Peyer's patch (tissue), 4 donors: Measurements from ENCODE around the gene DAPP1. TPM values are rescaled to one million over a fixed set of nuclear protein-coding genes. Genes with fewer than 3 reads are reported as not detected.

Source experiments
- DNase-seq, 3 donors: peaks; one replicate each; pipeline ENCODE4 v3.0.0-alpha.2; 2017 to 2019
- H3K27ac ChIP-seq, 4 donors: fragments of 200-600 bp; sonication (generic); one replicate each; pipeline ENCODE4 v1.5.1; 2016 to 2019
- H3K27me3 ChIP-seq, 2 donors: fragments of 200-600 bp; sonication (generic); one replicate each; pipeline ENCODE4 v1.5.1; 2019
- H3K36me3 ChIP-seq, 3 donors: fragments of 200-600 bp; sonication (generic); one replicate each; pipeline ENCODE4 v1.5.1; 2016 to 2019
- H3K4me1 ChIP-seq, 4 donors: fragments of 200-600 bp; sonication (generic); one replicate each; pipeline ENCODE4 v1.5.1; 2016 to 2019
- H3K4me3 ChIP-seq, 4 donors: fragments of 200-600 bp; sonication (generic); 1 replicate in 3 of 4; 2 replicates in 1 of 4; pipeline ENCODE4 v1.5.1; 2016 to 2019; ENCODE audit warnings: mild to moderate bottlenecking in 1 of 4
- H3K9me3 ChIP-seq, 4 donors: fragments of 200-600 bp; sonication (generic); one replicate each; pipeline ENCODE4 v1.5.1; 2016 to 2019; ENCODE audit warnings: mild to moderate bottlenecking in 1 of 4
- POLR2A ChIP-seq, 2 donors: fragments of 450-650 bp; IDR thresholded peaks; one replicate each; pipeline ENCODE4 v1.5.1; 2017; ENCODE audit warnings: antibody characterized with exemption in 2 of 2, mild to moderate bottlenecking in 2 of 2, moderate library complexity in 2 of 2
- total RNA-seq, 4 donors: library from RNA; depleted of rRNA; stranded (reverse); fragments of >200 nt; gene quantifications; one replicate each; pipeline ENCODE4 v1.1.0, GENCODE V29; 2016
- TF ChIP-seq, protein P1 (sequence below), 6 experiments: fragments of 450-650 bp in 4 of 6; fragments of 200-600 bp in 2 of 6; sonication (generic) in 1 of 6; IDR thresholded peaks; one replicate each; pipeline ENCODE4 v1.5.1; 2017 to 2019; ENCODE audit warnings: antibody characterized with exemption in 6 of 6, mild to moderate bottlenecking in 3 of 6, moderate library complexity in 1 of 6

The DAPP1 gene
- total RNA-seq, 4 donors from 2014 or later, result 1.1 to 47.0 (median 5.0) TPM; not detected in 1

DNA sequence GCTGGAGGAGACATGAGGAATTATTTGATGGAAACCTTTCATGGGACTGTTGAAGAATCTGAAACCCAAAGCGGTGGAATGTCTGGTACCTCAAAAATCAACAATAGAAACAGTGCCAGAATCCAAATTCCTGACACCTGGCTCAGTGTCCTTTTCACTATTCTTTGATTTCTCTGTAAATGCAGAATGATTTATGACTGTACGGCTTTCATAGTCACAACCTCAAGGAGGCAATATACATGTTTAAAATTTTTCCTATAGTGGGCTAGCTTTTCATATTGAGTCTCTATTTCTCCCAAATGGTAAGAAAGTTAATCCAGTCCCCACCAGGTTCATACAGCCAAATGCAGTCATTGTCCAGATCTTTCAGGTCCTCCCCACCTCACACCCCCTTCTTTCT, 19.3 kb downstream of the DAPP1 start:
- no peak for TF ChIP-seq POLR2A (IDR thresholded peaks at IDR 0.05)
- TF ChIP-seq, protein P1, sequence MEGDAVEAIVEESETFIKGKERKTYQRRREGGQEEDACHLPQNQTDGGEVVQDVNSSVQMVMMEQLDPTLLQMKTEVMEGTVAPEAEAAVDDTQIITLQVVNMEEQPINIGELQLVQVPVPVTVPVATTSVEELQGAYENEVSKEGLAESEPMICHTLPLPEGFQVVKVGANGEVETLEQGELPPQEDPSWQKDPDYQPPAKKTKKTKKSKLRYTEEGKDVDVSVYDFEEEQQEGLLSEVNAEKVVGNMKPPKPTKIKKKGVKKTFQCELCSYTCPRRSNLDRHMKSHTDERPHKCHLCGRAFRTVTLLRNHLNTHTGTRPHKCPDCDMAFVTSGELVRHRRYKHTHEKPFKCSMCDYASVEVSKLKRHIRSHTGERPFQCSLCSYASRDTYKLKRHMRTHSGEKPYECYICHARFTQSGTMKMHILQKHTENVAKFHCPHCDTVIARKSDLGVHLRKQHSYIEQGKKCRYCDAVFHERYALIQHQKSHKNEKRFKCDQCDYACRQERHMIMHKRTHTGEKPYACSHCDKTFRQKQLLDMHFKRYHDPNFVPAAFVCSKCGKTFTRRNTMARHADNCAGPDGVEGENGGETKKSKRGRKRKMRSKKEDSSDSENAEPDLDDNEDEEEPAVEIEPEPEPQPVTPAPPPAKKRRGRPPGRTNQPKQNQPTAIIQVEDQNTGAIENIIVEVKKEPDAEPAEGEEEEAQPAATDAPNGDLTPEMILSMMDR (IDR thresholded peaks at IDR 0.05), result no peak
- no peak overlapping the region for H3K27ac ChIP-seq
- no peaks in the 10 kb centered on the region for H3K36me3 ChIP-seq
- H3K27me3 ChIP-seq, result no peaks in the 10 kb centered on the region
- no peaks in the 10 kb centered on the region for H3K4me1 ChIP-seq
- DNase-seq, result no peak
- no peak overlapping the region for H3K4me3 ChIP-seq
- no peaks in the 10 kb centered on the region for H3K9me3 ChIP-seq

DNA sequence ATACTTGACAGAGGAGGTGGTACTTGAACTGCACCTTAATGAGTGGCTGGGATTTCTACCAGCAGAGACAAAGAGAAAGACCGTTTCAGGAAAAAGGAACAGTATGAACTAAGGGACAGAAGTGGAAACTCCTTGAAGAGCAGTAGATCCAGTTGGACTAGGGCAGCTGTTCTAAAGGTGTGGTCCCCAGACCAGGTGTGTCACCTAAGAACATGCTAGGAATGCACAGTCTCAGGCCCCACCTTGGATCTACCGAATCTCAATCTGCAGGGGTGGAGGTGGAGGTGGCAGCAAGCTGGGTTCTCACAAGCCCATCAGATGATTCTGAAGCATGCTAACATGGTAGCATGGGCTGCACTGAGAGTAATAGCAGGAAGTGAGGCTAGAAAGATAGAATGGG, 22.3 kb downstream of the DAPP1 start:
- Histone ChIP-seq H3K4me1 (no peaks in the 10 kb centered on the region), H3K27me3 (no peaks in the 10 kb centered on the region), H3K36me3 (no peaks in the 10 kb centered on the region), H3K27ac (no peak overlapping the region), H3K4me3 (no peak overlapping the region), H3K9me3 (no peaks in the 10 kb centered on the region)
- no peak for DNase-seq
- no peak for TF ChIP-seq POLR2A (IDR thresholded peaks at IDR 0.05)
- TF ChIP-seq, protein P1 (IDR thresholded peaks at IDR 0.05), result no peak

DNA sequence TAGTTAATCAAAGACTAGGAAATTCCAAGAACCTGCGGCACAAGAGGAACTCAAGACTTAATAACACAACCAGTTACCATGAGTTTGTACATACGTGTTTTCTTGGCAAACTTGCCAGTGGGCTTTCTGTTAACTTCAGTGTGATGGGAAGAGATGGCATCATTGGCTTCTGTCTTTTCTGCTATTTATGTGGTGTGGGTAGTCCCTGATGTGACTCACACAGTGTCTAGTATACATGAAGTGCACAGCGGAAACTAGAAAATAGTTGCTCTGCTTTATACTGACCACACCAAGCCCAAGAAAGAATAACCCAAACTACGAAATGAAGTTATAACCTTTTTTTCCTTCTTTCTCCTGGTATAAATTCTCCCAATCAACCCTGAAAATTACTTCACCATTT, 24.5 kb downstream of the DAPP1 start:
- H3K4me1 ChIP-seq, result no peaks in the 10 kb centered on the region
- H3K4me3 ChIP-seq, result no peak overlapping the region
- no peaks in the 10 kb centered on the region for H3K36me3 ChIP-seq
- H3K27ac ChIP-seq, result no peak overlapping the region
- TF ChIP-seq, protein P1 (IDR thresholded peaks at IDR 0.05), result no peak
- TF ChIP-seq POLR2A (IDR thresholded peaks at IDR 0.05), result no peak
- DNase-seq, result no peak
- no peaks in the 10 kb centered on the region for H3K9me3 ChIP-seq
- no peaks in the 10 kb centered on the region for H3K27me3 ChIP-seq

GRCh38 chr4:99843413-99843812, 26.8 kb downstream of the DAPP1 start:
- TF ChIP-seq, protein P1 (IDR thresholded peaks at IDR 0.05), result no peak
- TF ChIP-seq POLR2A (IDR thresholded peaks at IDR 0.05), result no peak
- Histone ChIP-seq H3K36me3 (no peaks in the 10 kb centered on the region), H3K27me3 (no peaks in the 10 kb centered on the region), H3K9me3 (no peaks in the 10 kb centered on the region), H3K4me3 (no peak overlapping the region), H3K4me1 (no peaks in the 10 kb centered on the region), H3K27ac (no peak overlapping the region)
- no peak for DNase-seq

GRCh38 chr4:99844048-99844447, 27.4 kb downstream of the DAPP1 start:
- Histone ChIP-seq H3K27me3 (no peaks in the 10 kb centered on the region), H3K27ac (no peak overlapping the region), H3K4me3 (no peak overlapping the region), H3K9me3 (no peaks in the 10 kb centered on the region), H3K4me1 (no peaks in the 10 kb centered on the region), H3K36me3 (no peaks in the 10 kb centered on the region)
- TF ChIP-seq, protein P1 (IDR thresholded peaks at IDR 0.05), result no peak
- TF ChIP-seq POLR2A (IDR thresholded peaks at IDR 0.05), result no peak
- DNase-seq, result no peak

DNA sequence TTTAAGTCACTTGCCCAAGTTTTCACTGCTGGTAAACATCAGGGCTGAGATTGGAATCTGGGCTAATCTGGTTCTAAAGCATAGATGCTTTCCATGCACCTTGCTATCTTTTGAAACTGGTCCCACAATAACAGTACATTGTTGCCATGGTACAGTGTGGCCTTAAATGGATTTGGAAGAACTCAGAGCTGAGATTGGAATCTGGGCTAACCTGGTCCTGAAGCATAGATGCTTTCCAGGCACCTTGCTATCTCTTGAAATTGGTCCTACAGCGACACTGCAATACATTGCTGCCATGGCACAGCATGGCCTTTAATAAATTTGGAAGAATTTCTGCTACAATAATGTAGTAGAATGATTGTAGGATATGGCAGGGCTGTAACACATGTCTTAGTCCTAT, 28.6 kb downstream of the DAPP1 start:
- H3K27me3 ChIP-seq, result no peaks in the 10 kb centered on the region
- TF ChIP-seq POLR2A (IDR thresholded peaks at IDR 0.05), result no peak
- TF ChIP-seq, protein P1 (IDR thresholded peaks at IDR 0.05), result no peak
- no peak overlapping the region for H3K4me3 ChIP-seq
- no peak overlapping the region for H3K27ac ChIP-seq
- no peaks in the 10 kb centered on the region for H3K36me3 ChIP-seq
- no peak for DNase-seq
- no peaks in the 10 kb centered on the region for H3K4me1 ChIP-seq
- no peaks in the 10 kb centered on the region for H3K9me3 ChIP-seq
